Erythroblast (primary cell): ENCODE measurements around the gene YARS2.

Source experiments
- GATA1 ChIP-seq: IDR thresholded peaks from 2 replicates; pipeline ENCODE4 v1.6.1; 2011; ENCODE audit warnings: low read depth, mild to moderate bottlenecking, control low read depth, low read length, moderate library complexity
- POLR2A ChIP-seq: IDR thresholded peaks from 2 replicates; pipeline ENCODE4 v1.6.1; 2011; ENCODE audit warnings: mild to moderate bottlenecking, low read length

DNA sequence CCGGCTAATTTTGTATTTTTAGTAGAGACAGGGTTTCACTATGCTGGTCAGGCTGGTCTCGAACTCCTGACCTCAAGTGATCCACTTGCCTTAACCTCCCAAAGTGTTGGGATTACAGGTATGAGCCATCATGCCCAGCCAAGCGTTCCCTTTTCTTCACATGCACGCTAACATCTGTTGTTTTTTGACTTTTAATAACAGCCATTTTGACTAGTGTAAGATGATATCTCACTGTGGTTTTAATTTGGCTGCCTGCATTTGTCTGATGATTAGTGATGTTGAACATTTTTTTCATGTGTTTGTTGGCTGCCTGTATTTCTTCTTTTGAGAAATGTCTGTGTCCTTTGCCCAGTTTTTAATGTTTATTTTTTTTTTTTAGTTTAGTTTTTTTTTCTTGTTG, 10.2 kb upstream of the YARS2 start:
- no peak for TF ChIP-seq POLR2A
- no peak for TF ChIP-seq GATA1
